ENCODE data around the gene BAZ1A. TPM values are rescaled to one million over a fixed set of nuclear protein-coding genes. Genes with fewer than 3 reads are reported as not detected.

The BAZ1A gene
- total and polyA plus RNA-seq, 12 donors = 3.8 to 14.5 (median 5.2) TPM

- 93 to 96% methylated on average over 3 of the region's 3 CpGs for WGBS, 2 donors
- no peak for TF ChIP-seq CTCF (IDR thresholded peaks at IDR 0.05)
Observed at GRCh38 chr14:34824826-34825225, 50.3 kb downstream of the BAZ1A start.

DNA sequence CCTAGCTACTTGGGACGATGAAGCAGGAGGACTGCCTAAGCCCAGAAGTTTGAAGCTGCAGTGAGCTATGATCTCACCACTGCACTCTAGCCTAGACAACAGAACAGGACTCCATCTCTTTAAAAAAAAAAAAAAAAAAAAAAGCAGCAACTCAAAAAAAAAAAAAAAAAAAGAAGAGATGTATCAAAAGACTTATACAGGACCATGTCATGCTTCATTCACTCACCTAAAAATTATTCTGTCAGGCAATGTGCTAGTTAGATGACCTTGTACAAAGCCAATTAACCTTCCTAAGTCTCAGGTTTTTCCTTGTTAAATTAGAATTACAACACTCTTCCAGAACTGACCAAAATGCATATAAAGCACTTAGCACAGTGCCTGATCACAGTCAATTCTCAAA, 50.9 kb downstream of the BAZ1A start:
- no peaks in the 10 kb centered on the region for H3K9me3 ChIP-seq
- no peak overlapping the region for H3K27ac ChIP-seq
- 93 to 94% methylated on average over 1 of the region's 1 CpG for WGBS, 2 donors
- H3K27me3 ChIP-seq = no peaks in the 10 kb centered on the region
- peaks cover 0 to 73% (median 10%) of the 10 kb centered on the region in 9 donors for H3K36me3 ChIP-seq
- no peak for TF ChIP-seq CTCF (IDR thresholded peaks at IDR 0.05)
- H3K4me3 ChIP-seq = no peak overlapping the region
- DNase-seq (no peak), ATAC-seq (no peak)
- H3K4me1 ChIP-seq = no peaks in the 10 kb centered on the region
- intact Hi-C loops (cut with DNase I) = no loop called here

More at GRCh38 chr14:34824826-34825225, 50.3 kb downstream of the BAZ1A start:
- Histone ChIP-seq H3K27me3 (no peaks in the 10 kb centered on the region), H3K27ac (no peak overlapping the region), H3K4me1 (no peaks in the 10 kb centered on the region), H3K9me3 (no peaks in the 10 kb centered on the region), H3K36me3 (peaks cover 0 to 69% (median 10%) of the 10 kb centered on the region in 9 donors), H3K4me3 (no peak overlapping the region)
- DNase-seq = no peak
- intact Hi-C loops (cut with DNase I) = loop anchor here in 1 of 10 donors (5.0 kb wide), 1 partner anchor 47 kb away; no protein-coding TSS in a partner anchor
- ATAC-seq = no peak

DNA sequence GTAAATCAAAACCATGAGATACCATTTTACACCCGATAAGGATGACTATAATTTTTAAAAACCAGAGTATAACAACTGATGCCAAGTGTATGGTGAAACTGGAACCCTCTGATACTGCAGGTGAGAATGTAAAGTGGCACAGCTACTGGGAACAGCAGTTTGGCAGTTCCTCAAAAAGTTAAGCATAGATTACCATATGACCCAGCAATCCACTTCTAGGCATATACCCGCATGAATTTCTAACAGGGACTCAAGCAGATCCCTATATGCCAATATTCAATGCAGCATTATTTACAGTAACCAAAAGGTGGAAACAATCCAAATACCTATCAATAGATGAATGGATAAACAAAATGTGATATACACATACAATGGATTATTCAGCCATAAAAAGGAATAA, 57.4 kb downstream of the BAZ1A start:
- ATAC-seq (no peak), DNase-seq (no peak)
- 77 to 82% methylated on average over 2 of the region's 2 CpGs for WGBS, 2 donors
- H3K27ac ChIP-seq = no peak overlapping the region
- peaks cover 0 to 50% (median 0%) of the 10 kb centered on the region in 9 donors for H3K36me3 ChIP-seq
- intact Hi-C loops (cut with DNase I) = no loop called here
- H3K4me1 ChIP-seq = peaks cover 0 to 7% (median 0%) of the 10 kb centered on the region in 9 donors
- H3K9me3 ChIP-seq = no peaks in the 10 kb centered on the region
- H3K27me3 ChIP-seq = no peaks in the 10 kb centered on the region
- no peak for TF ChIP-seq CTCF (IDR thresholded peaks at IDR 0.05)
- no peak overlapping the region for H3K4me3 ChIP-seq

GRCh38 chr14:34810028-34810427, 65.1 kb downstream of the BAZ1A start:
- Histone ChIP-seq H3K9me3 (peaks cover 0 to 6% (median 0%) of the 10 kb centered on the region in 11 donors), H3K27ac (no peak overlapping the region), H3K4me3 (no peak overlapping the region), H3K36me3 (peaks cover 0 to 81% (median 3%) of the 10 kb centered on the region in 9 donors), H3K4me1 (no peaks in the 10 kb centered on the region), H3K27me3 (no peaks in the 10 kb centered on the region)
- intact Hi-C loops (cut with DNase I) = no loop called here
- ATAC-seq = no peak
- TF ChIP-seq CTCF (IDR thresholded peaks at IDR 0.05) = no peak
- DNase-seq = no peak
- WGBS, 2 donors = 40 to 63% methylated on average over 2 of the region's 2 CpGs
